Endodermal cell (in vitro differentiated cells): ENCODE data around the gene DUSP16. TPM values are rescaled to one million over a fixed set of nuclear protein-coding genes. Genes with fewer than 3 reads are reported as not detected.

Experiments
- DNase-seq: peaks from one replicate; pipeline ENCODE4 v3.0.0-alpha.2; 2017
- H3K27ac ChIP-seq: 2 replicates; pipeline ENCODE4 v1.5.1; 2013; ENCODE audit warnings: mild to moderate bottlenecking, low read depth, low read length, moderate library complexity
- H3K27me3 ChIP-seq: 2 replicates; pipeline ENCODE4 v1.6.1; 2013; ENCODE audit warnings: mild to moderate bottlenecking, low read length, moderate library complexity; ENCODE audit not compliant: insufficient read depth, control insufficient read depth, poor library complexity, severe bottlenecking
- H3K36me3 ChIP-seq: 2 replicates; pipeline ENCODE4 v1.7.0; 2013; ENCODE audit warnings: mild to moderate bottlenecking, low read length, moderate library complexity; ENCODE audit not compliant: control insufficient read depth, insufficient read depth
- H3K4me1 ChIP-seq: one replicate; pipeline ENCODE4 v1.7.0; 2013; ENCODE audit warnings: low read length; ENCODE audit not compliant: control insufficient read depth, insufficient read depth
- H3K4me3 ChIP-seq: 2 replicates; pipeline ENCODE4 v1.5.1; 2013; ENCODE audit warnings: mild to moderate bottlenecking, low read length, moderate library complexity
- H3K9ac ChIP-seq: 2 replicates; pipeline ENCODE4 v1.6.1; 2013; ENCODE audit warnings: mild to moderate bottlenecking, low read length, moderate library complexity; ENCODE audit not compliant: poor library complexity, severe bottlenecking; ENCODE audit errors: extremely low read depth
- H3K9me3 ChIP-seq: 2 replicates; pipeline ENCODE4 v1.6.1; 2013; ENCODE audit warnings: mild to moderate bottlenecking, low read length, moderate library complexity; ENCODE audit not compliant: control insufficient read depth
- H3K27ac Mint-ChIP-seq: 2 replicates; pipeline ENCODE4 v1.8.0; 2020; ENCODE audit warnings: mixed read lengths
- H3K27me3 Mint-ChIP-seq: 2 replicates; pipeline ENCODE4 v1.8.0; 2021; ENCODE audit warnings: mild to moderate bottlenecking, mixed read lengths; ENCODE audit not compliant: insufficient read depth
- H3K36me3 Mint-ChIP-seq: 2 replicates; pipeline ENCODE4 v1.8.0; 2020; ENCODE audit warnings: low read depth, mixed read lengths
- H3K4me1 Mint-ChIP-seq: 2 replicates; pipeline ENCODE4 v1.8.0; 2020; ENCODE audit warnings: mixed read lengths
- H3K4me3 Mint-ChIP-seq: 2 replicates; pipeline ENCODE4 v1.8.0; 2020; ENCODE audit warnings: mild to moderate bottlenecking, moderate library complexity, mixed read lengths
- H3K9me3 Mint-ChIP-seq: 2 replicates; pipeline ENCODE4 v1.8.0; 2020; ENCODE audit warnings: mild to moderate bottlenecking, mixed read lengths
- WGBS, 2 experiments: methylation state at CpG; one replicate each; pipeline versions ENCODE4 v1.1.5 to v1.1.7; 2013; ENCODE audit warnings: missing lambda C conversion rate in 2 of 2, mixed read lengths in 1 of 2; ENCODE audit not compliant: insufficient coverage in 1 of 2, insufficient read length in 1 of 2; 5-methylcytosine and 5-hydroxymethylcytosine counted together
- total RNA-seq, 2 donors: library from RNA; stranded (reverse); fragmentation: NEBNext Ultra II Directional in 1 of 2; extraction: Animal tissue kit (Norgen Biotek cat#: 25700) in 1 of 2; gene quantifications; 2 replicates in 1 of 2; 3 replicates in 1 of 2; pipeline ENCODE4 v1.2.1, GENCODE V29; 2021
- TF ChIP-seq, protein P1 (sequence below): fragments of 200-600 bp; sonication (generic); conservative IDR thresholded peaks from 2 replicates; pipeline ENCODE4 v1.5.0; 2021; ENCODE audit warnings: antibody characterized with exemption, mild to moderate bottlenecking

The DUSP16 gene
- total RNA-seq, 2 donors from 2014 or later, result 28.1 to 42.5 TPM

DNA sequence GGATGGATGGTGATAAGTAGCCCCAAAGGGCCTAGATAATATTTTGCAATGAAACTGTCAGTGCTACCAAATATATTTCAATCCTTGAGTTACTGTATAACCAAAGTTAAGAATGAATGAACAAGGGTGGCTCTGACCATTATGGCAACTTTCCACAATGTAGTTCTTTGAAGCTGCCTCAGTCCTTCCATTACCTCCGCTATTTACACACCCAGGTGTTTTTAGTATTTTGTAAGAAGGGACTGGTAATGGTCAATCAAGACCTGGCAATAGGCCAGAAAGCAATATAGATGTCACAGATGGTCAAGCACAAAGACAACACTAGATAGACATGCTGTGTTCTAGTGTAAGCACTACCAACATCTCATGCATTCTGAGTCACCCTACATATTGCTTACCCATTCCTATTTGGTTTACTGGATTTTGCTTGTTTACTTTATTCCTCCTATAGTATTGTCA, 16.3 kb downstream of the DUSP16 start:
- Mint-ChIP-seq H3K4me3 (no peak overlapping the region), H3K36me3 (peaks cover 19% of the 10 kb centered on the region), H3K4me1 (peaks cover 4% of the 10 kb centered on the region), H3K27me3 (no peaks in the 10 kb centered on the region), H3K9me3 (peaks cover 2% of the 10 kb centered on the region), H3K27ac (no peak overlapping the region)
- H3K36me3 ChIP-seq, result peaks cover 10% of the 10 kb centered on the region
- H3K9ac ChIP-seq, result no peak overlapping the region
- H3K9me3 ChIP-seq, result no peaks in the 10 kb centered on the region
- no peak overlapping the region for H3K4me3 ChIP-seq
- no peaks in the 10 kb centered on the region for H3K4me1 ChIP-seq
- TF ChIP-seq, protein P1, sequence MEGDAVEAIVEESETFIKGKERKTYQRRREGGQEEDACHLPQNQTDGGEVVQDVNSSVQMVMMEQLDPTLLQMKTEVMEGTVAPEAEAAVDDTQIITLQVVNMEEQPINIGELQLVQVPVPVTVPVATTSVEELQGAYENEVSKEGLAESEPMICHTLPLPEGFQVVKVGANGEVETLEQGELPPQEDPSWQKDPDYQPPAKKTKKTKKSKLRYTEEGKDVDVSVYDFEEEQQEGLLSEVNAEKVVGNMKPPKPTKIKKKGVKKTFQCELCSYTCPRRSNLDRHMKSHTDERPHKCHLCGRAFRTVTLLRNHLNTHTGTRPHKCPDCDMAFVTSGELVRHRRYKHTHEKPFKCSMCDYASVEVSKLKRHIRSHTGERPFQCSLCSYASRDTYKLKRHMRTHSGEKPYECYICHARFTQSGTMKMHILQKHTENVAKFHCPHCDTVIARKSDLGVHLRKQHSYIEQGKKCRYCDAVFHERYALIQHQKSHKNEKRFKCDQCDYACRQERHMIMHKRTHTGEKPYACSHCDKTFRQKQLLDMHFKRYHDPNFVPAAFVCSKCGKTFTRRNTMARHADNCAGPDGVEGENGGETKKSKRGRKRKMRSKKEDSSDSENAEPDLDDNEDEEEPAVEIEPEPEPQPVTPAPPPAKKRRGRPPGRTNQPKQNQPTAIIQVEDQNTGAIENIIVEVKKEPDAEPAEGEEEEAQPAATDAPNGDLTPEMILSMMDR, result no peak
- H3K27ac ChIP-seq, result no peak overlapping the region
- 100% methylated on average over 1 of the region's 1 CpG; no CpG with 5 or more reads in 1 of the 2 experiments for WGBS, 2 experiments
- DNase-seq, result no peak
- no peaks in the 10 kb centered on the region for H3K27me3 ChIP-seq

DNA sequence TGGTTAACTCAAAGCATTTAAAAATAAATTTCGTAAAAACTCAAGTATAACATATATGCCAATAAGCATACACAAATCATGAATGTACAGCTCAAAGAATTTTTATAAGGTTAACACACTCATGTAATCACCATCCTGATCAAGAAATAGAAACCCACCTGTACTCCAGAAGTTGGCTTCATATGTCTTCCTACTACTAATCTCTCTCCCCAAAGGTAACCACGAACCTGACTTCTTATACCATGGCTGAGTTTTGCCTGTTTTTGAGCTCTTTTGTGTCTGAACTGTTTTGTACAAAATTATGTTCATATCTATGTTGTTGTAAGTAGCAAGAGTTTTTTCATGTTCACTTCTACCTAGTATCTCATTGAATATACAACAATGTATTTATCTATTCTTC, 18.7 kb downstream of the DUSP16 start:
- H3K27ac Mint-ChIP-seq, result no peak overlapping the region
- Histone ChIP-seq H3K9ac (no peak overlapping the region), H3K27ac (no peak overlapping the region), H3K4me1 (no peaks in the 10 kb centered on the region), H3K9me3 (no peaks in the 10 kb centered on the region), H3K27me3 (no peaks in the 10 kb centered on the region), H3K36me3 (peaks cover 6% of the 10 kb centered on the region), H3K4me3 (no peak overlapping the region)
- H3K9me3 Mint-ChIP-seq, result peaks cover 2% of the 10 kb centered on the region
- H3K4me3 Mint-ChIP-seq, result no peak overlapping the region
- H3K4me1 Mint-ChIP-seq, result no peaks in the 10 kb centered on the region
- H3K36me3 Mint-ChIP-seq, result peaks cover 23% of the 10 kb centered on the region
- 67 to 91% methylated on average over 1 to 2 of the region's 2 CpGs for WGBS, 2 experiments
- no peak for DNase-seq
- TF ChIP-seq, protein P1, result no peak
- no peaks in the 10 kb centered on the region for H3K27me3 Mint-ChIP-seq

DNA sequence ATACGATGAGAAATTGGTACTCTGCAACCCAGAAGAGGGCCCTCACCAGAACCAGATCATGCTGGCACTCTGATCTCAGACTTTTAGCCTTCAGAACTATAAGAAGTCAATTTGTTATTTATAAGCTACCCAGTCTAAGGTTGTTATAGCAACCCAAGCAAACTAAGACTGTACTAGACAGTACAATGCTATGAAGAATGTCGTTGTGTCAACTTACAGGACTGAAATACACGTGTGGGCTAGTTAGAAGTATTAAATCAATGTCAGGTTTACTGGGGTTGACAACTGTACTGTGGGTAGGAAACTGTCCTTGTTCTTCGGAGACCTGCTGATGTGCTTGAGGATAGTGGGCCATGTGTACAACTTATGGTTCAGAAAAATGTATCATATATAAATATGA, 19.7 kb downstream of the DUSP16 start:
- Histone ChIP-seq H3K4me1 (no peaks in the 10 kb centered on the region), H3K4me3 (no peak overlapping the region), H3K9ac (no peak overlapping the region), H3K27ac (no peak overlapping the region), H3K27me3 (no peaks in the 10 kb centered on the region), H3K9me3 (no peaks in the 10 kb centered on the region), H3K36me3 (peaks cover 6% of the 10 kb centered on the region)
- Mint-ChIP-seq H3K9me3 (peaks cover 2% of the 10 kb centered on the region), H3K27me3 (no peaks in the 10 kb centered on the region), H3K36me3 (peaks cover 23% of the 10 kb centered on the region), H3K27ac (no peak overlapping the region), H3K4me3 (no peak overlapping the region), H3K4me1 (no peaks in the 10 kb centered on the region)
- 93 to 98% methylated on average over 4 of the region's 4 CpGs for WGBS, 2 experiments
- DNase-seq, result no peak
- TF ChIP-seq, protein P1, result no peak
